Calu3 (cell line): Measurements from ENCODE around the gene ABCB8. TPM values are rescaled to one million over a fixed set of nuclear protein-coding genes. Genes with fewer than 3 reads are reported as not detected.

ENCODE experiments used
- BruUV-seq: library from RNA; stranded (reverse); fragments of 400-500 nt; replicated peaks from 2 replicates; lab custom pipeline; 2021; lab: Mats Ljungman, UMichigan
- CTCF ChIA-PET: fragments of 300-600 bp; sonication (Branson Sonifier 250); formaldehyde crosslinking; loops from one replicate; lab custom pipeline; 2022; ENCODE audit warnings: antibody characterized with exemption; lab: Charles Lee
- DNase-seq: peaks from one replicate; pipeline ENCODE4 v3.0.0; 2022
- H3K27ac Mint-ChIP-seq: one replicate; pipeline ENCODE4 v1.8.0; 2022; ENCODE audit warnings: mixed read lengths; ENCODE audit not compliant: unreplicated experiment
- H3K27me3 Mint-ChIP-seq: one replicate; pipeline ENCODE4 v1.8.0; 2022; ENCODE audit warnings: mixed read lengths; ENCODE audit not compliant: unreplicated experiment
- H3K36me3 Mint-ChIP-seq: one replicate; pipeline ENCODE4 v1.8.0; 2022; ENCODE audit warnings: mild to moderate bottlenecking, moderate library complexity, mixed read lengths; ENCODE audit not compliant: insufficient read depth, unreplicated experiment
- H3K4me1 Mint-ChIP-seq: one replicate; pipeline ENCODE4 v1.8.0; 2022; ENCODE audit warnings: mild to moderate bottlenecking, low read depth, mixed read lengths; ENCODE audit not compliant: unreplicated experiment
- H3K4me3 Mint-ChIP-seq: one replicate; pipeline ENCODE4 v1.8.0; 2022; ENCODE audit warnings: mild to moderate bottlenecking, low read depth, moderate library complexity, mixed read lengths; ENCODE audit not compliant: unreplicated experiment
- H3K9me3 Mint-ChIP-seq: one replicate; pipeline ENCODE4 v1.8.0; 2022; ENCODE audit warnings: low read depth, mixed read lengths; ENCODE audit not compliant: unreplicated experiment
- intact Hi-C: fragments of 100-400 bp; cut with micrococcal nuclease; formaldehyde crosslinking; loops from one replicate; pipeline ENCODE4 v1.10.0; 2022; ENCODE audit not compliant: unreplicated experiment
- total RNA-seq: library from RNA; stranded (reverse); gene quantifications from 2 replicates; pipeline ENCODE4 v1.2.3, GENCODE V29; 2022
- TF ChIP-seq, protein P1 (sequence below): fragments of 200-600 bp; IDR thresholded peaks from one replicate; pipeline ENCODE4 v1.8.0; 2022; ENCODE audit warnings: antibody characterized with exemption; ENCODE audit not compliant: unreplicated experiment

ABCB8 gene
- total RNA-seq, 1 experiment from 2014 or later = 40.2 TPM

GRCh38 chr7:151012911-151013347 is 15.3 kb upstream of the ABCB8 start:
- TF ChIP-seq, protein P1, sequence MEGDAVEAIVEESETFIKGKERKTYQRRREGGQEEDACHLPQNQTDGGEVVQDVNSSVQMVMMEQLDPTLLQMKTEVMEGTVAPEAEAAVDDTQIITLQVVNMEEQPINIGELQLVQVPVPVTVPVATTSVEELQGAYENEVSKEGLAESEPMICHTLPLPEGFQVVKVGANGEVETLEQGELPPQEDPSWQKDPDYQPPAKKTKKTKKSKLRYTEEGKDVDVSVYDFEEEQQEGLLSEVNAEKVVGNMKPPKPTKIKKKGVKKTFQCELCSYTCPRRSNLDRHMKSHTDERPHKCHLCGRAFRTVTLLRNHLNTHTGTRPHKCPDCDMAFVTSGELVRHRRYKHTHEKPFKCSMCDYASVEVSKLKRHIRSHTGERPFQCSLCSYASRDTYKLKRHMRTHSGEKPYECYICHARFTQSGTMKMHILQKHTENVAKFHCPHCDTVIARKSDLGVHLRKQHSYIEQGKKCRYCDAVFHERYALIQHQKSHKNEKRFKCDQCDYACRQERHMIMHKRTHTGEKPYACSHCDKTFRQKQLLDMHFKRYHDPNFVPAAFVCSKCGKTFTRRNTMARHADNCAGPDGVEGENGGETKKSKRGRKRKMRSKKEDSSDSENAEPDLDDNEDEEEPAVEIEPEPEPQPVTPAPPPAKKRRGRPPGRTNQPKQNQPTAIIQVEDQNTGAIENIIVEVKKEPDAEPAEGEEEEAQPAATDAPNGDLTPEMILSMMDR = peak; percentile 13
- H3K9me3 Mint-ChIP-seq = no peaks in the 10 kb centered on the region
- H3K4me1 Mint-ChIP-seq = peaks cover 16% of the 10 kb centered on the region
- peaks cover 24% of the 10 kb centered on the region for H3K27me3 Mint-ChIP-seq
- CTCF ChIA-PET = no interaction called here
- no TSS peak for BruUV-seq
- H3K36me3 Mint-ChIP-seq = no peaks in the 10 kb centered on the region
- no peak overlapping the region for H3K27ac Mint-ChIP-seq
- intact Hi-C loops = no loop called here
- H3K4me3 Mint-ChIP-seq = no peak overlapping the region
- no peak for DNase-seq

GRCh38 chr7:151013356-151013732 is 14.9 kb upstream of the ABCB8 start:
- intact Hi-C loops = no loop called here
- Mint-ChIP-seq H3K4me1 (peaks cover 21% of the 10 kb centered on the region), H3K4me3 (no peak overlapping the region), H3K36me3 (no peaks in the 10 kb centered on the region), H3K27me3 (peaks cover 28% of the 10 kb centered on the region), H3K27ac (no peak overlapping the region), H3K9me3 (no peaks in the 10 kb centered on the region)
- BruUV-seq = no TSS peak
- CTCF ChIA-PET = no interaction called here
- DNase-seq = no peak
- TF ChIP-seq, protein P1 = no peak

DNA sequence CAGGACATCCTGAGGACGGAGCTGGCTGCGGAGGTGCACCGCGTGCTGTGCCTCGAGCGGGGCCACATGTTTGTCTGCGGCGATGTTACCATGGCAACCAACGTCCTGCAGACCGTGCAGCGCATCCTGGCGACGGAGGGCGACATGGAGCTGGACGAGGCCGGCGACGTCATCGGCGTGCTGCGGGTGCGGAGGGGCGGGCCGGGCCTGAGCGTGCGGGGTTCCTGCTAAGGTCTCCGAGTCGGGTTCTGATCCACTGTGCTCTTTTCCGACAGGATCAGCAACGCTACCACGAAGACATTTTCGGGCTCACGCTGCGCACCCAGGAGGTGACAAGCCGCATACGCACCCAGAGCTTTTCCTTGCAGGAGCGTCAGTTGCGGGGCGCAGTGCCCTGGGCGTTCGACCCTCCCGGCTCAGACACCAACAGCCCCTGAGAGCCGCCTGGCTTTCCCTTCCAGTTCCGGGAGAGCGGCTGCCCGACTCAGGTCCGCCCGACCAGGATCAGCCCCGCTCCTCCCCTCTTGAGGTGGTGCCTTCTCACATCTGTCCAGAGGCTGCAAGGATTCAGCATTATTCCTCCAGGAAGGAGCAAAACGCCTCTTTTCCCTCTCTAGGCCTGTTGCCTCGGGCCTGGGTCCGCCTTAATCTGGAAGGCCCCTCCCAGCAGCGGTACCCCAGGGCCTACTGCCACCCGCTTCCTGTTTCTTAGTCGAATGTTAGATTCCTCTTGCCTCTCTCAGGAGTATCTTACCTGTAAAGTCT is 14.3 kb upstream of the ABCB8 start:
- peaks cover 26% of the 10 kb centered on the region for H3K4me1 Mint-ChIP-seq
- TF ChIP-seq, protein P1 = no peak
- H3K36me3 Mint-ChIP-seq = no peaks in the 10 kb centered on the region
- no TSS peak for BruUV-seq
- H3K27ac Mint-ChIP-seq = no peak overlapping the region
- H3K9me3 Mint-ChIP-seq = no peaks in the 10 kb centered on the region
- CTCF ChIA-PET = no interaction called here
- H3K27me3 Mint-ChIP-seq = peaks cover 34% of the 10 kb centered on the region
- intact Hi-C loops = no loop called here
- H3K4me3 Mint-ChIP-seq = no peak overlapping the region
- DNase-seq = no peak

- TF ChIP-seq, protein P1 = no peak
- intact Hi-C loops = no loop called here
- no peak overlapping the region for H3K27ac Mint-ChIP-seq
- no TSS peak for BruUV-seq
- H3K36me3 Mint-ChIP-seq = peaks cover 5% of the 10 kb centered on the region
- peaks cover 44% of the 10 kb centered on the region for H3K27me3 Mint-ChIP-seq
- CTCF ChIA-PET = interaction anchor here (0.5 kb wide), 1 partner anchor 124 kb away, joined by 4 read pairs; no protein-coding TSS in a partner anchor
- peaks cover 26% of the 10 kb centered on the region for H3K4me1 Mint-ChIP-seq
- H3K9me3 Mint-ChIP-seq = no peaks in the 10 kb centered on the region
- DNase-seq = no peak
- H3K4me3 Mint-ChIP-seq = no peak overlapping the region
Observed at GRCh38 chr7:151014950-151015349, 13.3 kb upstream of the ABCB8 start.
